Breast epithelium (tissue), 3 donors: ENCODE data around the gene OSCP1.

Experiments
- POLR2A ChIP-seq: fragments of 450-650 bp; IDR thresholded peaks from one replicate; pipeline ENCODE4 v1.6.1; 2016; ENCODE audit warnings: antibody characterized with exemption, mild to moderate bottlenecking, moderate library complexity
- POLR2AphosphoS5 ChIP-seq, 3 donors: sonication (generic); formaldehyde crosslinking; IDR thresholded peaks; one replicate each; pipeline ENCODE4 v1.6.1; 2017; ENCODE audit warnings: antibody characterized with exemption in 3 of 3
- TF ChIP-seq, protein P1 (sequence below), 3 donors: fragments of 450-650 bp; IDR thresholded peaks; one replicate each; pipeline ENCODE4 v1.5.1; 2016 to 2017; ENCODE audit warnings: antibody characterized with exemption in 3 of 3, mild to moderate bottlenecking in 3 of 3, moderate library complexity in 3 of 3

DNA sequence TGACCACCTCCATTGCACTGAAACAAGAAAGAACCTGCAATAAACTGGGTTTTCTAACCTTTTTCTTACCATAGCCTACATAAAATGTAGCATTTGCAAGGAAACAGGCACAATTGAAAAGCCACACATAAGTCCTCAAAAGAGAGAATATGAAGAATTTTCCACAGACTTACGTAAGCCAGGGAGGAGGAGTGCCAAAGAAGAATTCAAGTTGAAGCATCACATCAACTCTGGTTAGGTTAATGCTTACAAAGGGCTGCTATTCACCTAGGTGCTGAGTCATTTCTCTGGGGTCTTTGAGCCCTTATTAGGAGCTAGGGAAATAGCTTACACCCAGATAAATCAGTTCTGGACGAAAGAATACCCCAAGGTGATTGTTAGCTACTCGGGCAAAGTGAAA lies 9.6 kb downstream of the OSCP1 start:
- TF ChIP-seq, protein P1, sequence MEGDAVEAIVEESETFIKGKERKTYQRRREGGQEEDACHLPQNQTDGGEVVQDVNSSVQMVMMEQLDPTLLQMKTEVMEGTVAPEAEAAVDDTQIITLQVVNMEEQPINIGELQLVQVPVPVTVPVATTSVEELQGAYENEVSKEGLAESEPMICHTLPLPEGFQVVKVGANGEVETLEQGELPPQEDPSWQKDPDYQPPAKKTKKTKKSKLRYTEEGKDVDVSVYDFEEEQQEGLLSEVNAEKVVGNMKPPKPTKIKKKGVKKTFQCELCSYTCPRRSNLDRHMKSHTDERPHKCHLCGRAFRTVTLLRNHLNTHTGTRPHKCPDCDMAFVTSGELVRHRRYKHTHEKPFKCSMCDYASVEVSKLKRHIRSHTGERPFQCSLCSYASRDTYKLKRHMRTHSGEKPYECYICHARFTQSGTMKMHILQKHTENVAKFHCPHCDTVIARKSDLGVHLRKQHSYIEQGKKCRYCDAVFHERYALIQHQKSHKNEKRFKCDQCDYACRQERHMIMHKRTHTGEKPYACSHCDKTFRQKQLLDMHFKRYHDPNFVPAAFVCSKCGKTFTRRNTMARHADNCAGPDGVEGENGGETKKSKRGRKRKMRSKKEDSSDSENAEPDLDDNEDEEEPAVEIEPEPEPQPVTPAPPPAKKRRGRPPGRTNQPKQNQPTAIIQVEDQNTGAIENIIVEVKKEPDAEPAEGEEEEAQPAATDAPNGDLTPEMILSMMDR (IDR thresholded peaks at IDR 0.05), result no peak
- TF ChIP-seq POLR2AphosphoS5 (IDR thresholded peaks at IDR 0.05) (no peak), POLR2A (no peak)
